Peyer's patch (tissue), 4 donors: Measurements from ENCODE around the gene RELT.

Experiments used
- POLR2A ChIP-seq, 2 donors: fragments of 450-650 bp; IDR thresholded peaks; one replicate each; pipeline ENCODE4 v1.5.1; 2017; ENCODE audit warnings: antibody characterized with exemption in 2 of 2, mild to moderate bottlenecking in 2 of 2, moderate library complexity in 2 of 2
- TF ChIP-seq, protein P1 (sequence below), 6 experiments: fragments of 450-650 bp in 4 of 6; fragments of 200-600 bp in 2 of 6; sonication (generic) in 1 of 6; IDR thresholded peaks; one replicate each; pipeline ENCODE4 v1.5.1; 2017 to 2019; ENCODE audit warnings: antibody characterized with exemption in 6 of 6, mild to moderate bottlenecking in 3 of 6, moderate library complexity in 1 of 6

DNA sequence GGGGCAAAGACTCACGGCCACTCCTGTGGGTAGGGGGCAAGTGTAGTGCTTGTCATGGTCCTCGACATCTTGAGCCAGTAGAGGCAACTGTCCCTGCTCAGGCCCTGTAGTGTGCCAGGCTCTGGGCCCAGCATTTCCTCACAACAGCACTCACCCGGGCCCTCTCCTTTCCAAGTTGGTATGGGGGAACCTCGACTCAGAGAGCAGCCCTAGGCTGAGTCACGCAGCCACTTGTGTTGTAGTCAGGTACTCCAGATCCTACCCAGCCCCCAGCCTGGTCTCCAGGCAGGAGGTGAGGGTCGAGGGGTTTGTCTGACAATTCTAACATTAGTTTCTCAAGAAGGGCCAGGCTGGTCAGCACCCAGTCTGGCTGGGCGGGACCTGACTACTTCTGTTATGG is 4.1 kb downstream of the RELT start:
- TF ChIP-seq, protein P1, sequence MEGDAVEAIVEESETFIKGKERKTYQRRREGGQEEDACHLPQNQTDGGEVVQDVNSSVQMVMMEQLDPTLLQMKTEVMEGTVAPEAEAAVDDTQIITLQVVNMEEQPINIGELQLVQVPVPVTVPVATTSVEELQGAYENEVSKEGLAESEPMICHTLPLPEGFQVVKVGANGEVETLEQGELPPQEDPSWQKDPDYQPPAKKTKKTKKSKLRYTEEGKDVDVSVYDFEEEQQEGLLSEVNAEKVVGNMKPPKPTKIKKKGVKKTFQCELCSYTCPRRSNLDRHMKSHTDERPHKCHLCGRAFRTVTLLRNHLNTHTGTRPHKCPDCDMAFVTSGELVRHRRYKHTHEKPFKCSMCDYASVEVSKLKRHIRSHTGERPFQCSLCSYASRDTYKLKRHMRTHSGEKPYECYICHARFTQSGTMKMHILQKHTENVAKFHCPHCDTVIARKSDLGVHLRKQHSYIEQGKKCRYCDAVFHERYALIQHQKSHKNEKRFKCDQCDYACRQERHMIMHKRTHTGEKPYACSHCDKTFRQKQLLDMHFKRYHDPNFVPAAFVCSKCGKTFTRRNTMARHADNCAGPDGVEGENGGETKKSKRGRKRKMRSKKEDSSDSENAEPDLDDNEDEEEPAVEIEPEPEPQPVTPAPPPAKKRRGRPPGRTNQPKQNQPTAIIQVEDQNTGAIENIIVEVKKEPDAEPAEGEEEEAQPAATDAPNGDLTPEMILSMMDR (IDR thresholded peaks at IDR 0.05): no peak
- no peak for TF ChIP-seq POLR2A (IDR thresholded peaks at IDR 0.05)
